NCI-H82 treated with DMSO at 0.1 percent for 48 hours (cell line): ENCODE results near the gene HDAC4.

Source experiments
- DNase-seq: peaks from one replicate; lab custom pipeline; 2025; ENCODE audit not compliant: unreplicated experiment; lab: John Stamatoyannopoulos, UW

HDAC4 gene

DNA sequence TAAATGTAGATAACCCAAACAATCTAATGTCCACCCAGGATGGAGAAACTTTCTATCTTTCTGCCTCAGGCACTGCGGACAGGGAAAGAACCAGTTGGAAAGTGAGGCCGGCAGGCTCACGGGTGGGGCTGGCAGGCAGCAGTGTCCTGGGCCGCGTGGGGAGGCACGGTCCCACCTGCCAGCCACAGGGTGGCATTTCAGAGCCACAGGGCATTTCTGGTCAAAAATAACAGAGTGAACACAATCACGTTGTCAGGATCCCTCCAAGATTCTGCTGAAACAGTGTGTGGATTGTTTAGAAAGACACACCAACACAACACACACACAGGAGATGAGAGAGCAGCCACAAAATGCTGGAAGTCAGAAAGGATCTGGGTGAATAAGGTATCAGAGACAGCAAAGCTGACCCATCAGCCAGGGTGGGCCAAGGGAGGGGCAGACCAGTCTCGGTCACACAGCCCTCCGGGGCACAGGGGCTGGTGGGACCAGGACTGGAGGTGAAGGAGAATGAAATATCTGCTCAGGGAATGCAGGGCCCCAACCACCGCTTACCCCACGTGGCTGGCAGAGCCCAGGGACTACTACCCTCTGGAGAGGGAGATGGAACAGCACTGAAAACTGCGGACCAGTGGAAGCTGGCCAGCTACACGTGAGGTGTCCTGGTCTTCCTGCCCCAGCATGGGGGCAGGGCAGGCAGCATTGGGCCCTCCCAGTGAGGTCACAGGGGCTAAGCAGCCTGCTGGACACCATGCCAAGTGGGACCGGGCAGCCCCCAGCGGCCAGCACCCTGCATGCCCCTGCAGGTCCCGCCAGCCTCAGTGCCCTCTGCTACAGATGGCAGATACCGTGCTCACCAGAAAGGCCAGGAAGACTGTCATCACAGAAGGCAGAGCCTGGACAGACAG is 173.9 kb downstream of the HDAC4 start:
- DNase-seq, result no peak

GRCh38 chr2:239225871-239226561 is 174.8 kb downstream of the HDAC4 start:
- DNase-seq, result no peak

GRCh38 chr2:239225371-239225851 is 175.4 kb downstream of the HDAC4 start:
- no peak for DNase-seq

DNA sequence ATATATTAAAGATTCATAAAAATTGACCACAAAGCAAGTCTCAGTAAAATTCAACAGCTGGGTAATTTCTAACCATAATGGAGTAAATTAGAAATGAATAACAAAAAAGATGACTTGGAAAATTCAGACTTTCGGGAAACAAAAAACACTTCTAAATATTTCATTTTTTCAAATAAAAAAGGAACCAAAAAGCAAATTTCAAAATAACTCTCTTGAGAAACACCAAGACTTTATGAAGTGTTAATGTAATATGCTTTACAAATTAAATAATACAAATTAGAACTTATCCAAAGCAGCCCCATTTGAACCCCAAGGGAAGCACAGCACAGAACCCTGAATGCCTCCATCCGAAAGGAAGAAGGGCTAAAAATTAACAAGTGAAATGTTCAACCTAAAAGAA is 175.9 kb downstream of the HDAC4 start:
- DNase-seq, result no peak

- DNase-seq, result no peak
Measured at GRCh38 chr2:239224199-239224570, 176.6 kb downstream of the HDAC4 start.

- no peak for DNase-seq
Measured at GRCh38 chr2:239223310-239224198, 177.3 kb downstream of the HDAC4 start.

- no peak for DNase-seq
Measured at GRCh38 chr2:239222706-239223309, 178.0 kb downstream of the HDAC4 start.

GRCh38 chr2:239222312-239222660 is 178.5 kb downstream of the HDAC4 start:
- DNase-seq, result no peak

- DNase-seq, result no peak
Measured at GRCh38 chr2:239220981-239221396, 179.8 kb downstream of the HDAC4 start.

DNA sequence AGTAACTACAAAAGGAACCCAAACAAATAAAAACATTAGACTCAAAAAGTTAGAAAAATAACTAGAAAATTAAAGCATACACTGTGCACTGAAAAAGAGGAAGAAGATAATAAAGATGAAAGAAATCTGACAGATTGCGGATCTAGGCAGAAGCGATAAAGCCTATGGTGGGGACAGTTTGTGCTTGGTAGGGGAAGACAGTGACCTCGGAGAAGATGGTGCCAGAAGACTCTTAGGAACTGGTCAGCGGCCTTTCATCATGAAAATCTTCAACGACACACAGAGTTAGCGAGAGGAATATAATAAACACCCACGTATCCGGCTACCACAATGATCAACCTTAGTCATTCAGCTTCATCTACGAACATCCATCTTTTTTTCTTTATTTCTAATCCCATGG is 180.5 kb downstream of the HDAC4 start:
- DNase-seq, result no peak

DNA sequence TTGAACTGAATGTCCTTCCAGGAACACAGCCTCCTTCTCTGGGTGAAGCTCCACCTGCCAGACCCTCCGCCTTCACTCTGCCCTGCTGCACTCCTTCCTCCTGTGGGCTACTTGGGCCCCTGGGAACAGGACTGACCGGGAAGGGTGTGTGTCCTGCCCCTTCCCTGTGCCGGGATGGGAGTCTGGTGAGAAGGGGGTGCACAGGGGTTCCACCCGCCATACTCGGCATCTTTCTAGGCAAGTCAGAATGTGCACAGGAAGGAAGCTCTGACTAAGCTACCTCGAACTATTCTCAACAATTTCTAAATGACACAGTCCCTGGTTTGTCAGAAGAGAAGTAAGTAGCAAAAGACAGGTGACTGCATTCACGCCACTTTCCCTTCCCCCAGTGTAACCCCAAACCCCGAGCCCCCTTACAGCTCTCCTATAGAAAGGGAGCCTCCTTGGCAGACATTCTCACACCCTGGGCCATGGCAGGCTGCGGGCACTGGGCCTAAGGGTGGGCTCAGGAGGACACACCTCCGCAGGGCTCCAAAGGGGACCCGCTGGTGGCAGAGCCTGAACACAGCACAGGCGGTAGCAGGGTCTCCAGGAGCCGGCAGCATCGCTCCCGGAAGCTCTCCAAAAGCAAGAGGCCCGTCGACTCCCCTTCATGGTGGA is 184.1 kb downstream of the HDAC4 start:
- DNase-seq, result no peak

- DNase-seq, result no peak
Measured at GRCh38 chr2:239215988-239216613, 184.7 kb downstream of the HDAC4 start.

DNA sequence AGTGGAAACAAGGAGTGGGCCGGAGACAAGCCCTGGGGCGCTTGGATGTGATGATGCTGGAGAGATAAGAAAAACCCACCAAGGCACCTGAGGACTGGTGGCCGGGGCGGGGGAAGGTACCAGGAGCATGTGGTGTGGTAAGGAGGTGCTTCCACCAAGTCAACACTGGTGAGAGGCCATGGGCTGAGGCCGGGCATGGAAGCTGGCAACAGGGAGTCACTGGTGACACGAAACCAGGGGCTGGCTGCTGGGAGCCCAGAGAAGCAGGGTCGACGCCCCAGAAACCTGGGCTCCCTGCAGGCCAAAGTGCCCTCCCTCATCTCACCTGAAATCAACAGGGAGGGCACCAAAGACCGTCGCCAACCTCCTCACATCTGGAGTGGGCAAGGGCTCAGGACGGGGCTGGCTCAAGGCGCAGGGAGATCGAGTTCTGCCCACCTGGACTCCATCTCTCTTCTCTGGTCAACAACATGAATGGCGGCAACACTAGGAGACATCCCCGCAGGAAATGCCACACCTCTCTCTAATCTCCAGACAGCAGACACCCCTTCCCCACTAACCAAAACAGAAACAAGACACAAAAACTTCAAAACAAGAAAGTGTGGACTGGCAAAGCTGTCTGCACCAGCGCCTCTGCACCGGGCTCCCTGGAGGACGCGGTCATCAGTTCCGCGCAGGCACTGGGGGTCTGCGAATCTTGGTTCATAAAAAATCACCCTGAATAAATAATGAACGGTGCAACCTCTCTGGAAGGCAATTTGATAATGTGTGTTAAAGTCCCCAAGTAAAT is 185.5 kb downstream of the HDAC4 start:
- DNase-seq, result no peak

DNA sequence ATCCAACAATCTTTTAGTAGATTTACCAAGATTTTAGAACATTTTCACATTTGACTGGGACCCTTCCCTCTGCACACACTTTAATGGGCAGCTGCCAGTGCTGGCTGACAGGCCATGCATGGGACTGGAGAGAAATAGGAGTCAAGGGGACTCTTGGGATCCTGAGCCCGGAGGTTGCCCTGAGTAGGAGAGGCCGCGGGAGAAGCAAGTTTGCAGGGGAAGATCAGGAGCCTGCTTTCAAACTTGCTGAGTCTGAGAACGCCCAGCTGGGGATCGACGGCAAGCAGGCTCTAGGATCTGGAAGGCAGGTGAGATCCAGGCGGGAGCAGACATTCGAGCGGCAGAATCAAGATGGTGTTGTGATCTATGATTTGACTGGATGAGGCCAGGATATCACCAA is 186.1 kb downstream of the HDAC4 start:
- DNase-seq, result no peak

DNA sequence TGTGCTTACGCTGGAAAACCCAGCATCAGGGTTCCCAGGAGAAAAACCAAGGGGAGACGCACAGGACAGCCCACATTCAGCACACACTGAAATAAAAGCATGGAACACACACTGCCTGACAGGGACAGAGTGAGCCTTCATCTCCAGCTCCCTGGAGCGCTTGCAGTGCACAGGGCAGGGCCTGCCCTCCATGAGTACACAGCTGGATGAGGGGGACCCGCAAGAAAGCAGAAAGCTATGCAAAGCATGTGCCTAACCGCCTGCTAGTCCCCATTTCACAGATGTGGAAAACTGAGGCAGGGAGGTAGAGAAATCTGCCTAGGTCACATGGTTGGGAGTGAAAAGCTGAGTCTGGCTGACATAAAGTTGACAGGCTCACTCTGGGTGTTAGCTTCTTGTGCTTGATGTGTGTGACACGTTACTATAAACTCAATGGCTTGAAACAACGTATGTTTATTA is 187.1 kb downstream of the HDAC4 start:
- DNase-seq, result no peak

- no peak for DNase-seq
Measured at GRCh38 chr2:239212929-239213642, 187.7 kb downstream of the HDAC4 start.

DNA sequence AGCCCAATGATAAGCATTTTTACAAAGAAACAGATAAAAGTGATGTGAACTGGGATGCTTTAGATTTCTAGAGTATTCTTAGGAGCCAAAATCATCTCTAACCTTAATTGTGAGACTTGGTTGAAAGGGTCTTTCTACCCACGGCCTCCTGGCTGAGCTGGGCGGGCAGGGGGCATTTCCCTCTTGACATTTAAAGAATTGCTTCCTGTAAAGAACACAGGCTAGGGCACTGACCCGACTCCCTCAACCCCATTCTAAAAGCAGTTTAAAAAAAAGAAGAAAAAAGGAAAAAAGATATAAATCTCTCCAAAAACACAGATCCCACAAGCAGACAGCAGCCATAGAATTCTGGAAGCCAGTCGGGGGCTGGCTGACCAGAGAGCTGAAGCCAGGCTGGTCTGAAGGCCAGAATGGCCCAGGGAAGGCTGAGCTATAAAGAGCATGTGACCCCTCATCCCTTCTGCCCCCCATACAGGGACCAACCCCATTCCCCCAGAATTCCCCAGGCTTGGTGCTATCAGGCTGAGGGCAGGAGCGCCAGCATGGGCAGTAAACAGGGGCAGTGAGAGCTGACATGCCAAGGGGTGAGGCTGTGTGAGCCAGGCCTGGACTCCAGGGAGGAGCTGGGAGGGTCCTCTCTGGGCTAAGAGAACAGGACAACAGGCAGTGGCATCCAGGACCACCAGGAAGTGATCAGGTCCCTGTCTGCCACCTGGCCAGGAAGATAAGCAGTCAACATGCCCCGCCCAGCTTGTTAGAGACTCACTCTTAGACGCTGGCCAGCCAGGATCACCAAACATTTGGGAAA is 188.5 kb downstream of the HDAC4 start:
- no peak for DNase-seq
